NCI-H460 (cell line): ENCODE data around the gene PNP. TPM values are rescaled to one million over a fixed set of nuclear protein-coding genes. Genes with fewer than 3 reads are reported as not detected.
"Not testable (repeated sequence)": the region's sequence is repeated elsewhere in the genome, so short reads cannot be mapped to it uniquely, and the experiment has no call there.

ENCODE experiments used
- DNase-seq: peaks from one replicate; pipeline ENCODE4 v3.0.0-alpha.2; 2016; ENCODE audit warnings: low read depth; ENCODE audit errors: extremely low read depth
- total RNA-seq: library from RNA; depleted of rRNA; stranded (reverse); fragments of >200 nt; shearing (Covaris generic); gene quantifications from 2 replicates; pipeline ENCODE4 v1.2.3, GENCODE V29; 2014

PNP gene
- total RNA-seq, 1 experiment from 2014 or later: 89.9 TPM

GRCh38 chr14:20489093-20489994 lies 20.1 kb downstream of the PNP start:
- DNase-seq: no peak

GRCh38 chr14:20490563-20490962 lies 21.4 kb downstream of the PNP start:
- DNase-seq: no peak

GRCh38 chr14:20492486-20492885 lies 23.3 kb downstream of the PNP start:
- DNase-seq: no peak

- DNase-seq: no peak
Measured at GRCh38 chr14:20493634-20494033, 24.4 kb downstream of the PNP start.

GRCh38 chr14:20494935-20495766 lies 25.9 kb downstream of the PNP start:
- DNase-seq: no peak

- DNase-seq: no peak
Measured at GRCh38 chr14:20498622-20499021, 29.4 kb downstream of the PNP start.

- no peak for DNase-seq
Measured at GRCh38 chr14:20499108-20499507, 29.9 kb downstream of the PNP start.

GRCh38 chr14:20499881-20500280 lies 30.7 kb downstream of the PNP start:
- no peak for DNase-seq

- peak; percentile 15 for DNase-seq
Measured at GRCh38 chr14:20501346-20501745, 32.1 kb downstream of the PNP start.

- no peak for DNase-seq
Measured at GRCh38 chr14:20503898-20504297, 34.7 kb downstream of the PNP start.

GRCh38 chr14:20506276-20506675 lies 37.1 kb downstream of the PNP start:
- DNase-seq: not testable (repeated sequence)

- not testable (repeated sequence) for DNase-seq
Measured at GRCh38 chr14:20506752-20507151, 37.5 kb downstream of the PNP start.

- DNase-seq: not testable (repeated sequence)
Measured at GRCh38 chr14:20507537-20507936, 38.3 kb downstream of the PNP start.

- no peak for DNase-seq
Measured at GRCh38 chr14:20508367-20508766, 39.2 kb downstream of the PNP start.

- DNase-seq: no peak
Measured at GRCh38 chr14:20512177-20512905, 43.1 kb downstream of the PNP start.

- DNase-seq: no peak
Measured at GRCh38 chr14:20515846-20516245, 46.6 kb downstream of the PNP start.

GRCh38 chr14:20516921-20517320 lies 47.7 kb downstream of the PNP start:
- no peak for DNase-seq

GRCh38 chr14:20522332-20522731 lies 53.1 kb downstream of the PNP start:
- DNase-seq: no peak

- no peak for DNase-seq
Measured at GRCh38 chr14:20524027-20524426, 54.8 kb downstream of the PNP start.
